GM12878 (cell line): ENCODE results near the gene FAM161B.

Experiments used
- NFYB ChIP-seq: IDR thresholded peaks from 2 replicates; pipeline ENCODE4 v1.6.1; 2011; ENCODE audit warnings: low read depth, mild to moderate bottlenecking, low read length, improper control_type of control experiment, moderate library complexity; ENCODE audit not compliant: insufficient read depth
- RAD21 ChIP-seq: IDR thresholded peaks from 2 replicates; pipeline ENCODE4 v1.6.1; 2011; ENCODE audit warnings: mild to moderate bottlenecking, low read depth, low read length, moderate library complexity; ENCODE audit not compliant: insufficient read depth
- RFX5 ChIP-seq: IDR thresholded peaks from 2 replicates; pipeline ENCODE4 v1.6.1; 2011; ENCODE audit warnings: low read depth, low read length, improper control_type of control experiment
- SP1 ChIP-seq: IDR thresholded peaks from one replicate; pipeline ENCODE4 v1.6.1; 2011; ENCODE audit warnings: low read depth, low read length
- SREBF1 ChIP-seq: IDR thresholded peaks from 2 replicates; pipeline ENCODE4 v1.6.1; 2012; ENCODE audit warnings: mild to moderate bottlenecking, low read length

DNA sequence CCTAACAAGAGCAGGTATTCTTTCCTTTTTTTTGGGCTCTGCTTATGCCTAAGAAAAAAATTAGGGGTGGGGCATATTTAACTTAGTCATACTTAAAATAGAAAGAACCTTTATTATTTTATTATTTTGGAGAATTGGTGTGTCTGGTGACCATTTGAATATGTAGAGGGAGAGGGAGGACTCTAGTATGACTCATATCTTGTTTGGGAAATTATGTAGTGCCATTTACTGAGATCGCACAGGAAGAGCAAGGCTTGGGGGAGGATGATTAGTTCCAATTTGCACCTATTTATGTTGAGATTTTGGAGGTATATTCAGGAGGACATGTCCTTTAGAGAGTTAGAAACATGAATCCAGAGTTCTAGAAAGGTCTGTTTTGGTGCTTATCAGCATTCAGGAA is 53.4 kb downstream of the FAM161B start:
- TF ChIP-seq NFYB: no peak
- TF ChIP-seq SP1: no peak
- TF ChIP-seq RFX5: no peak
- TF ChIP-seq SREBF1: no peak
- TF ChIP-seq RAD21: no peak
